MM.1S (cell line): ENCODE results near the gene EFNA3.

Source experiments
- DNase-seq: peaks from one replicate; pipeline ENCODE4 v3.0.0-alpha.2; 2015
- H2AFZ ChIP-seq: fragments of 300-600 bp; sonication (generic); 2 replicates; pipeline ENCODE4 v1.6.0; 2016; ENCODE audit warnings: antibody characterized with exemption, low read length
- H3F3A ChIP-seq: fragments of 300-600 bp; sonication (generic); 2 replicates; pipeline ENCODE4 v1.6.1; 2016; ENCODE audit warnings: mild to moderate bottlenecking, antibody characterized with exemption, low read length, moderate library complexity, mixed read lengths; ENCODE audit not compliant: insufficient read depth
- H3K27ac ChIP-seq: fragments of 300-600 bp; sonication (generic); 2 replicates; pipeline ENCODE4 v1.5.1; 2016; ENCODE audit warnings: mild to moderate bottlenecking, low read length
- H3K27me3 ChIP-seq: fragments of 300-600 bp; sonication (generic); replicated peaks from 2 replicates; pipeline ENCODE4 v1.6.0; 2016; ENCODE audit warnings: low read length; ENCODE audit not compliant: insufficient read depth
- H3K36me3 ChIP-seq: fragments of 300-600 bp; sonication (generic); replicated peaks from 2 replicates; pipeline ENCODE4 v1.6.1; 2016; ENCODE audit warnings: mild to moderate bottlenecking, low read length, mixed read lengths; ENCODE audit not compliant: insufficient read depth
- H3K4me1 ChIP-seq: fragments of 300-600 bp; sonication (generic); 2 replicates; pipeline ENCODE4 v1.6.1; 2016; ENCODE audit warnings: low read length, mixed read lengths
- H3K4me2 ChIP-seq: fragments of 300-600 bp; sonication (generic); 2 replicates; pipeline ENCODE4 v1.6.0; 2016; ENCODE audit warnings: low read depth, low read length
- H3K4me3 ChIP-seq: fragments of 300-600 bp; sonication (generic); 2 replicates; pipeline ENCODE4 v1.5.1; 2016; ENCODE audit warnings: low read length, mixed read lengths
- H3K79me2 ChIP-seq: fragments of 300-600 bp; sonication (generic); 2 replicates; pipeline ENCODE4 v1.6.1; 2016; ENCODE audit warnings: mixed run types, low read length, mixed read lengths
- H3K9ac ChIP-seq: fragments of 300-600 bp; sonication (generic); 2 replicates; pipeline ENCODE4 v1.6.1; 2016; ENCODE audit warnings: low read length, mixed read lengths
- H3K9me2 ChIP-seq: fragments of 300-600 bp; sonication (generic); replicated peaks from 2 replicates; pipeline ENCODE4 v1.6.1; 2016; ENCODE audit warnings: mild to moderate bottlenecking, low read length, mixed read lengths; ENCODE audit not compliant: insufficient read depth
- H3K9me3 ChIP-seq: fragments of 300-600 bp; sonication (generic); replicated peaks from 2 replicates; pipeline ENCODE4 v1.6.1; 2016; ENCODE audit warnings: mild to moderate bottlenecking, low read length, mixed read lengths; ENCODE audit not compliant: insufficient read depth
- H4K20me1 ChIP-seq: fragments of 300-600 bp; sonication (generic); 2 replicates; pipeline ENCODE4 v1.6.1; 2016; ENCODE audit warnings: mild to moderate bottlenecking, low read length, moderate library complexity, mixed read lengths; ENCODE audit not compliant: insufficient read depth
- EZH2 ChIP-seq: fragments of 300-600 bp; sonication (generic); optimal IDR thresholded peaks from 2 replicates; pipeline ENCODE3; 2017; ENCODE audit warnings: low read depth, mild to moderate bottlenecking, antibody characterized with exemption, low read length, mixed read lengths
- EZH2phosphoT487 ChIP-seq: fragments of 300-600 bp; sonication (generic); IDR thresholded peaks from 2 replicates; pipeline ENCODE4 v1.6.1; 2018; ENCODE audit warnings: antibody characterized with exemption, low read length
- TF ChIP-seq, protein P1 (sequence below): fragments of 300-600 bp; sonication (generic); IDR thresholded peaks from 2 replicates; pipeline ENCODE4 v1.5.1; 2016; ENCODE audit warnings: antibody characterized with exemption, low read length, mixed read lengths

The EFNA3 gene

DNA sequence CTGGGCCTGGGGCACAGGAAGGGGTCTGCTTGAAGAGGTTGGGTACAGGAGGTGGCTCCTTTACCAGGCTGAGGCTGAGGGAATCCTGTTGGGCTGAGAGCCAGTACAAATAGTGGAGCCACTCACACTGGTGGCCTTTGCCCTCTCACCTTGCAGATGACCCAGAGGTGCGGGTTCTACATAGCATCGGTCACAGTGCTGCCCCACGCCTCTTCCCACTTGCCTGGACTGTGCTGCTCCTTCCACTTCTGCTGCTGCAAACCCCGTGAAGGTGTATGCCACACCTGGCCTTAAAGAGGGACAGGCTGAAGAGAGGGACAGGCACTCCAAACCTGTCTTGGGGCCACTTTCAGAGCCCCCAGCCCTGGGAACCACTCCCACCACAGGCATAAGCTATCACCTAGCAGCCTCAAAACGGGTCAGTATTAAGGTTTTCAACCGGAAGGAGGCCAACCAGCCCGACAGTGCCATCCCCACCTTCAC is 55.2 kb downstream of the EFNA3 start:
- H3K4me1 ChIP-seq: peaks cover 20% of the 10 kb centered on the region
- H3K9me3 ChIP-seq: no peaks in the 10 kb centered on the region
- H3K4me2 ChIP-seq: no peak overlapping the region
- no peak overlapping the region for H3K4me3 ChIP-seq
- H3K9ac ChIP-seq: no peak overlapping the region
- H3K9me2 ChIP-seq: no peaks in the 10 kb centered on the region
- no peaks in the 10 kb centered on the region for H3K36me3 ChIP-seq
- H3F3A ChIP-seq: peaks cover 28% of the 10 kb centered on the region
- peaks cover 26% of the 10 kb centered on the region for H3K27me3 ChIP-seq
- no peak overlapping the region for H2AFZ ChIP-seq
- no peak overlapping the region for H3K27ac ChIP-seq
- TF ChIP-seq, protein P1, sequence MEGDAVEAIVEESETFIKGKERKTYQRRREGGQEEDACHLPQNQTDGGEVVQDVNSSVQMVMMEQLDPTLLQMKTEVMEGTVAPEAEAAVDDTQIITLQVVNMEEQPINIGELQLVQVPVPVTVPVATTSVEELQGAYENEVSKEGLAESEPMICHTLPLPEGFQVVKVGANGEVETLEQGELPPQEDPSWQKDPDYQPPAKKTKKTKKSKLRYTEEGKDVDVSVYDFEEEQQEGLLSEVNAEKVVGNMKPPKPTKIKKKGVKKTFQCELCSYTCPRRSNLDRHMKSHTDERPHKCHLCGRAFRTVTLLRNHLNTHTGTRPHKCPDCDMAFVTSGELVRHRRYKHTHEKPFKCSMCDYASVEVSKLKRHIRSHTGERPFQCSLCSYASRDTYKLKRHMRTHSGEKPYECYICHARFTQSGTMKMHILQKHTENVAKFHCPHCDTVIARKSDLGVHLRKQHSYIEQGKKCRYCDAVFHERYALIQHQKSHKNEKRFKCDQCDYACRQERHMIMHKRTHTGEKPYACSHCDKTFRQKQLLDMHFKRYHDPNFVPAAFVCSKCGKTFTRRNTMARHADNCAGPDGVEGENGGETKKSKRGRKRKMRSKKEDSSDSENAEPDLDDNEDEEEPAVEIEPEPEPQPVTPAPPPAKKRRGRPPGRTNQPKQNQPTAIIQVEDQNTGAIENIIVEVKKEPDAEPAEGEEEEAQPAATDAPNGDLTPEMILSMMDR: no peak
- TF ChIP-seq EZH2 (no peak), EZH2phosphoT487 (no peak)
- DNase-seq: no peak
- no peaks in the 10 kb centered on the region for H4K20me1 ChIP-seq
- peaks cover 18% of the 10 kb centered on the region for H3K79me2 ChIP-seq

DNA sequence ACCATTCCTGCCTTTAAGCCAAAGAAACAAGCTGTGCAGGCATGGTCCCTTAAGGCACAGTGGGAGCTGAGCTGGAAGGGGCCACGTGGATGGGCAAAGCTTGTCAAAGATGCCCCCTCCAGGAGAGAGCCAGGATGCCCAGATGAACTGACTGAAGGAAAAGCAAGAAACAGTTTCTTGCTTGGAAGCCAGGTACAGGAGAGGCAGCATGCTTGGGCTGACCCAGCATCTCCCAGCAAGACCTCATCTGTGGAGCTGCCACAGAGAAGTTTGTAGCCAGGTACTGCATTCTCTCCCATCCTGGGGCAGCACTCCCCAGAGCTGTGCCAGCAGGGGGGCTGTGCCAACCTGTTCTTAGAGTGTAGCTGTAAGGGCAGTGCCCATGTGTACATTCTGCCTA is 55.7 kb downstream of the EFNA3 start:
- H3K4me3 ChIP-seq: no peak overlapping the region
- TF ChIP-seq EZH2phosphoT487 (no peak), EZH2 (no peak)
- TF ChIP-seq, protein P1: no peak
- H3K27ac ChIP-seq: peak overlapping the region; percentile 65; the same call in 1 of the 2 replicates
- H3K4me2 ChIP-seq: peak overlapping the region; percentile 93
- H3F3A ChIP-seq: peaks cover 28% of the 10 kb centered on the region
- H3K4me1 ChIP-seq: peaks cover 22% of the 10 kb centered on the region
- H3K9me2 ChIP-seq: no peaks in the 10 kb centered on the region
- H2AFZ ChIP-seq: no peak overlapping the region
- H3K9ac ChIP-seq: no peak overlapping the region; the same call in 1 of the 2 replicates
- H3K9me3 ChIP-seq: no peaks in the 10 kb centered on the region
- no peaks in the 10 kb centered on the region for H3K36me3 ChIP-seq
- H4K20me1 ChIP-seq: no peaks in the 10 kb centered on the region
- H3K79me2 ChIP-seq: peaks cover 22% of the 10 kb centered on the region
- H3K27me3 ChIP-seq: peaks cover 21% of the 10 kb centered on the region
- no peak for DNase-seq

DNA sequence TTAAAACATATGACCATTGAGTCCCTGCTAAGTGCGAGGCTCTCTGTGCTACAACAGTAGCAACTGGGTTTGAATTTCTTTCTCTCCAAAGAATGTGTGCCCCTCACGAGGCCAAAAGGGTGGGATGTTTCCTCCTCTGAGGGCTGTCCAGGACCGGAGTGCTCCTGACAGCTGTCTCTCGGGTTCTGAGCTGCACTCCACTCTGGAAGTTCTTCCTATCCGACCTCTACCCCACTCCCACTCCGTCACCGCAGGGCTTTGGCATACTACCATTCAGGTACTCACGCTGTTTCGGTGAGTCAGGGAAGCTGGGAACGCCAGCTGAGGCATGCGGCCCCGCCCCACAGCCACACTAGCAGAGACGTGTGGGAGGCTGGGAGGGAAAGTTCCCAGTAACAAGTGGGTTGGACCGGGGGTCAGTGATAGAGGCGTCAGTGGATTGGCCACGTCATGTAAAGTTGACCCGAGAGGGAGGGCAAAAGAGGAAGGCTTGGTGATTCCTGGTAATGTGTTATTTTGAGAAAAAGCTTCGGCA is 56.3 kb downstream of the EFNA3 start:
- Histone ChIP-seq H3K27ac (peak overlapping the region; percentile 65), H3K4me3 (peak overlapping the region; percentile 78)

DNA sequence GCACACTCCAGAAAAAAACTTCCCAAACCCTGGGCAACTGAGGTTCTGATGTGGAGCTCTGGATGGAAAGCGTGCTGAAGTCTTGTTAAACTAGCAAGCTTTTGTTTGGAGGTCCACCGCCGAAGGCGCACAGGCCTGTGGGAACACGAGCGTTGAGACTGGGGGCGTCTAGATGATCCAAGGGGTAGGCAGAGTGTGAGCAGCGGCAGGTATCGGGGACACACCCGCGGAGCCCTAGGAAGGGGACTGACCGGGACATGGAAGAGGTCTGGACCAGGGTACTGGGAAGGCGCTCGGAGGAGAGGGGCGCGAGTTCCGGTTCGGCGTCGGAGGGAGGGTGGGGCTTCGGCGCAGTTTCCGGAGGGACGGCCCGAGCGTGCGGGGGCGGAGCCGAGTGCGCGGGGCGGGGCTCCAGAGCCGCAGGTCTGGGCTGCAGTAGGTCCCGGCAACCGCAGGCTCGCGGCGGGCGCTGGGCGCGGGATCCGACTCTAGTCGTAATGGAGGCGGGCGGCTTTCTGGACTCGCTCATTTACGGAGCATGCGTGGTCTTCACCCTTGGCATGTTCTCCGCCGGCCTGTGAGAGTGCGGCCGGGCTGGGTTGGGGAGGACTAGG is 56.9 kb downstream of the EFNA3 start, which contains the start of gene SLC50A1:
Gene SLC50A1 (plus strand): TSS at position 438 of the 614 bp plus-strand sequence. CDS start 60 bp downstream, at position 498.
- Histone ChIP-seq H3K9ac (peak within 1 kb of the TSS; percentile 74), H3K4me3 (peak within 1 kb of the TSS; percentile 78), H3F3A (peaks cover 28% of the 10 kb centered on the region), H3K4me2 (peak within 1 kb of the TSS; percentile 93), H3K79me2 (peaks cover 33% of the 10 kb centered on the region), H3K4me1 (peaks cover 22% of the 10 kb centered on the region), H3K27ac (peak within 1 kb of the TSS; percentile 65), H3K36me3 (no peaks in the 10 kb centered on the region), H3K9me3 (no peaks in the 10 kb centered on the region), H3K9me2 (no peaks in the 10 kb centered on the region), H2AFZ (peak within 1 kb of the TSS; percentile 90), H3K27me3 (peaks cover 10% of the 10 kb centered on the region), H4K20me1 (no peaks in the 10 kb centered on the region)
- peak; percentile 98 for DNase-seq
- no peak for TF ChIP-seq EZH2
- no peak for TF ChIP-seq EZH2phosphoT487
- TF ChIP-seq, protein P1: no peak

More for the DNA sequence above, 56.3 kb downstream of the EFNA3 start:
- Histone ChIP-seq H3K9ac (peak overlapping the region; percentile 74), H2AFZ (peak overlapping the region; percentile 90), H3K27me3 (peaks cover 15% of the 10 kb centered on the region), H3K36me3 (no peaks in the 10 kb centered on the region), H3K9me2 (no peaks in the 10 kb centered on the region), H3K4me1 (peaks cover 22% of the 10 kb centered on the region), H3K9me3 (no peaks in the 10 kb centered on the region), H3K79me2 (peaks cover 28% of the 10 kb centered on the region), H3F3A (peaks cover 28% of the 10 kb centered on the region), H3K4me2 (peak overlapping the region; percentile 93), H4K20me1 (no peaks in the 10 kb centered on the region)
- TF ChIP-seq EZH2 (no peak), EZH2phosphoT487 (no peak)
- peak; percentile 69 for DNase-seq
